HEK293 (cell line): ENCODE data around the gene DGKB.

Source experiments
- CTCF ChIA-PET: fragments of 350-600 bp; formaldehyde crosslinking; extraction: SDS; loops from one replicate; lab custom pipeline; 2021; ENCODE audit warnings: antibody characterized with exemption; lab: Yijun Ruan, JAX
- POLR2A ChIA-PET: fragments of 300-600 bp; formaldehyde crosslinking; extraction: SDS; loops from one replicate; lab custom pipeline; 2020; ENCODE audit warnings: antibody characterized with exemption, inconsistent platforms; lab: Yijun Ruan, JAX
- H3K27ac ChIP-seq: fragments of 200-500 bp; sonication (Bioruptor generic); 2 replicates; pipeline ENCODE4 v1.5.1; 2014; ENCODE audit warnings: low read depth, low read length, control low read depth, inconsistent platforms; ENCODE audit errors: extremely low read depth
- H3K36me3 ChIP-seq, 2 experiments: fragments of 200-500 bp in 1 of 2; sonication (Bioruptor generic) in 1 of 2; 1 replicate in 1 of 2; 2 replicates in 1 of 2; pipeline ENCODE4 v1.5.1; 2014 to 2017; ENCODE audit warnings: inconsistent platforms in 2 of 2, low read length in 2 of 2; ENCODE audit not compliant: control insufficient read depth in 2 of 2, insufficient read depth in 1 of 2
- H3K4me1 ChIP-seq: fragments of 200-500 bp; sonication (Bioruptor generic); 2 replicates; pipeline ENCODE4 v1.5.1; 2014; ENCODE audit warnings: mild to moderate bottlenecking, low read length, inconsistent platforms; ENCODE audit not compliant: control insufficient read depth, insufficient read depth
- H3K4me3 ChIP-seq: 2 replicates; pipeline ENCODE4 v1.5.1; 2011; ENCODE audit warnings: low read depth, mild to moderate bottlenecking, control low read depth, low read length, moderate library complexity
- H3K9me3 ChIP-seq: fragments of 200-500 bp; sonication (Bioruptor generic); 2 replicates; pipeline ENCODE4 v1.5.1; 2014; ENCODE audit warnings: low read depth, low read length, inconsistent platforms; ENCODE audit not compliant: control insufficient read depth, insufficient read depth
- BCL11B ChIP-seq: fragments of 450-650 bp; formaldehyde crosslinking; IDR thresholded peaks from 2 replicates; pipeline ENCODE4 v1.5.1; 2016; ENCODE audit warnings: low read depth, missing biosample characterization, missing genetic modification characterization
- EGR2 ChIP-seq: fragments of 450-650 bp; formaldehyde crosslinking; IDR thresholded peaks from 2 replicates; pipeline ENCODE4 v1.5.1; 2016; ENCODE audit warnings: low read depth, missing biosample characterization, missing genetic modification characterization
- GFI1B ChIP-seq: fragments of 450-650 bp; formaldehyde crosslinking; IDR thresholded peaks from 2 replicates; pipeline ENCODE4 v1.5.1; 2016; ENCODE audit warnings: missing biosample characterization, missing genetic modification characterization
- GLIS1 ChIP-seq: fragments of 450-650 bp; formaldehyde crosslinking; IDR thresholded peaks from 2 replicates; pipeline ENCODE4 v1.5.1; 2016; ENCODE audit warnings: missing biosample characterization, missing genetic modification characterization
- KLF10 ChIP-seq: fragments of 450-650 bp; IDR thresholded peaks from 2 replicates; pipeline ENCODE4 v1.5.1; 2018; ENCODE audit warnings: missing biosample characterization, mild to moderate bottlenecking, missing genetic modification characterization
- KLF17 ChIP-seq: fragments of 450-650 bp; formaldehyde crosslinking; IDR thresholded peaks from 2 replicates; pipeline ENCODE4 v1.5.1; 2016; ENCODE audit warnings: missing biosample characterization, missing genetic modification characterization
- RBAK ChIP-seq: fragments of 450-650 bp; formaldehyde crosslinking; IDR thresholded peaks from 2 replicates; pipeline ENCODE4 v1.5.1; 2016; ENCODE audit warnings: missing biosample characterization, missing genetic modification characterization
- SP2 ChIP-seq: fragments of 450-650 bp; formaldehyde crosslinking; IDR thresholded peaks from 2 replicates; pipeline ENCODE4 v1.5.1; 2016; ENCODE audit warnings: missing biosample characterization, missing genetic modification characterization
- ZBTB20 ChIP-seq: fragments of 450-650 bp; formaldehyde crosslinking; IDR thresholded peaks from 2 replicates; pipeline ENCODE4 v1.5.1; 2016; ENCODE audit warnings: missing biosample characterization, missing genetic modification characterization
- ZEB2 ChIP-seq: fragments of 450-650 bp; formaldehyde crosslinking; IDR thresholded peaks from 2 replicates; pipeline ENCODE4 v1.5.1; 2016; ENCODE audit warnings: missing biosample characterization, missing genetic modification characterization
- ZNF19 ChIP-seq: fragments of 450-650 bp; formaldehyde crosslinking; IDR thresholded peaks from 2 replicates; pipeline ENCODE4; 2016; ENCODE audit warnings: missing biosample characterization, missing genetic modification characterization, low read depth
- ZNF24 ChIP-seq: fragments of 450-650 bp; formaldehyde crosslinking; IDR thresholded peaks from 2 replicates; pipeline ENCODE4 v1.5.1; 2016; ENCODE audit warnings: missing biosample characterization, missing genetic modification characterization
- ZNF266 ChIP-seq: fragments of 450-650 bp; formaldehyde crosslinking; IDR thresholded peaks from 2 replicates; pipeline ENCODE4 v1.5.1; 2016; ENCODE audit warnings: missing biosample characterization, missing genetic modification characterization, low read depth
- ZNF280D ChIP-seq: fragments of 450-650 bp; formaldehyde crosslinking; IDR thresholded peaks from 2 replicates; pipeline ENCODE4 v1.5.1; 2016; ENCODE audit warnings: missing biosample characterization, missing genetic modification characterization
- ZNF292 ChIP-seq: fragments of 450-650 bp; formaldehyde crosslinking; IDR thresholded peaks from 2 replicates; pipeline ENCODE4 v1.5.1; 2016; ENCODE audit warnings: low read depth, missing biosample characterization, missing genetic modification characterization, borderline replicate concordance
- ZNF37A ChIP-seq: fragments of 450-650 bp; IDR thresholded peaks from 2 replicates; pipeline ENCODE4 v1.5.1; 2018; ENCODE audit warnings: missing biosample characterization, missing genetic modification characterization
- ZNF416 ChIP-seq: fragments of 450-650 bp; formaldehyde crosslinking; IDR thresholded peaks from 2 replicates; pipeline ENCODE4 v1.5.1; 2016; ENCODE audit warnings: missing biosample characterization, missing genetic modification characterization
- ZNF529 ChIP-seq: fragments of 450-650 bp; formaldehyde crosslinking; IDR thresholded peaks from 2 replicates; pipeline ENCODE4 v1.5.1; 2017; ENCODE audit warnings: missing genetic modification characterization, missing biosample characterization; ENCODE audit not compliant: insufficient replicate concordance
- ZNF621 ChIP-seq: fragments of 450-650 bp; formaldehyde crosslinking; IDR thresholded peaks from 2 replicates; pipeline ENCODE4 v1.5.1; 2017; ENCODE audit warnings: missing biosample characterization, missing genetic modification characterization
- ZNF626 ChIP-seq: fragments of 450-650 bp; sonication (Bioruptor Pico); formaldehyde crosslinking; IDR thresholded peaks from 2 replicates; pipeline ENCODE4 v1.5.1; 2018; ENCODE audit warnings: missing biosample characterization, missing genetic modification characterization, inconsistent platforms
- ZNF645 ChIP-seq: fragments of 450-650 bp; formaldehyde crosslinking; IDR thresholded peaks from 2 replicates; pipeline ENCODE4; 2016; ENCODE audit warnings: missing biosample characterization, missing genetic modification characterization
- ZNF654 ChIP-seq: fragments of 450-650 bp; formaldehyde crosslinking; IDR thresholded peaks from 2 replicates; pipeline ENCODE4 v1.5.1; 2016; ENCODE audit warnings: low read depth, missing biosample characterization, missing genetic modification characterization
- ZNF658 ChIP-seq: fragments of 450-650 bp; formaldehyde crosslinking; IDR thresholded peaks from 2 replicates; pipeline ENCODE4; 2016; ENCODE audit warnings: missing biosample characterization, missing genetic modification characterization
- ZNF660 ChIP-seq: fragments of 450-650 bp; IDR thresholded peaks from 2 replicates; pipeline ENCODE4 v1.5.1; 2018; ENCODE audit warnings: missing biosample characterization, mild to moderate bottlenecking, missing genetic modification characterization
- ZNF664 ChIP-seq: fragments of 450-650 bp; formaldehyde crosslinking; IDR thresholded peaks from 2 replicates; pipeline ENCODE4 v1.5.1; 2016; ENCODE audit warnings: missing biosample characterization, missing genetic modification characterization
- ZNF677 ChIP-seq: fragments of 450-650 bp; IDR thresholded peaks from 2 replicates; pipeline ENCODE4 v1.5.0; 2018; ENCODE audit warnings: missing biosample characterization, mild to moderate bottlenecking, missing genetic modification characterization, moderate library complexity
- ZNF777 ChIP-seq: fragments of 450-650 bp; formaldehyde crosslinking; IDR thresholded peaks from 2 replicates; pipeline ENCODE4 v1.5.1; 2017; ENCODE audit warnings: missing biosample characterization, missing genetic modification characterization, borderline replicate concordance
- ZNF837 ChIP-seq: fragments of 450-650 bp; formaldehyde crosslinking; IDR thresholded peaks from 2 replicates; pipeline ENCODE4 v1.5.1; 2016; ENCODE audit warnings: missing biosample characterization, missing genetic modification characterization
- ZSCAN4 ChIP-seq: fragments of 450-650 bp; formaldehyde crosslinking; IDR thresholded peaks from 2 replicates; pipeline ENCODE4 v1.5.1; 2017; ENCODE audit warnings: missing biosample characterization, missing genetic modification characterization
- TF ChIP-seq, protein P1 (sequence below): fragments of 450-650 bp; formaldehyde crosslinking; IDR thresholded peaks from 2 replicates; pipeline ENCODE4 v1.5.1; 2017; ENCODE audit warnings: missing biosample characterization, missing genetic modification characterization

DGKB gene

GRCh38 chr7:14685167-14685566 lies 217.4 kb downstream of the DGKB start:
- ChIA-PET POLR2A (no interaction called here), CTCF (interaction anchor here (0.6 kb wide), 1 partner anchor 1896 kb away, joined by 3 read pairs; no protein-coding TSS in a partner anchor)
- Histone ChIP-seq H3K4me3 (no peak overlapping the region), H3K9me3 (no peaks in the 10 kb centered on the region), H3K27ac (no peak overlapping the region), H3K4me1 (0 out of 2 replicates have a peak, but pooled peaks cover 4% of the 10 kb centered on the region), H3K36me3 (no peaks in the 10 kb centered on the region)
- TF ChIP-seq ZNF664 (tag by site-specific recombination) (no peak), ZNF626 (tag by site-specific recombination) (no peak), ZNF658 (tag by site-specific recombination) (no peak), ZNF266 (tag by site-specific recombination) (no peak), KLF10 (no peak), ZBTB20 (no peak), ZNF37A (no peak), RBAK (tag by site-specific recombination) (no peak), ZNF654 (tag by site-specific recombination) (no peak), ZNF529 (tag by site-specific recombination) (no peak), ZNF292 (tag by site-specific recombination) (no peak), ZEB2 (tag by site-specific recombination) (no peak), ZSCAN4 (tag by site-specific recombination) (no peak)
- TF ChIP-seq, protein P1, sequence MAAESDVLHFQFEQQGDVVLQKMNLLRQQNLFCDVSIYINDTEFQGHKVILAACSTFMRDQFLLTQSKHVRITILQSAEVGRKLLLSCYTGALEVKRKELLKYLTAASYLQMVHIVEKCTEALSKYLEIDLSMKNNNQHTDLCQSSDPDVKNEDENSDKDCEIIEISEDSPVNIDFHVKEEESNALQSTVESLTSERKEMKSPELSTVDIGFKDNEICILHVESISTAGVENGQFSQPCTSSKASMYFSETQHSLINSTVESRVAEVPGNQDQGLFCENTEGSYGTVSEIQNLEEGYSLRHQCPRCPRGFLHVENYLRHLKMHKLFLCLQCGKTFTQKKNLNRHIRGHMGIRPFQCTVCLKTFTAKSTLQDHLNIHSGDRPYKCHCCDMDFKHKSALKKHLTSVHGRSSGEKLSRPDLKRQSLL (tag by site-specific recombination): no peak

DNA sequence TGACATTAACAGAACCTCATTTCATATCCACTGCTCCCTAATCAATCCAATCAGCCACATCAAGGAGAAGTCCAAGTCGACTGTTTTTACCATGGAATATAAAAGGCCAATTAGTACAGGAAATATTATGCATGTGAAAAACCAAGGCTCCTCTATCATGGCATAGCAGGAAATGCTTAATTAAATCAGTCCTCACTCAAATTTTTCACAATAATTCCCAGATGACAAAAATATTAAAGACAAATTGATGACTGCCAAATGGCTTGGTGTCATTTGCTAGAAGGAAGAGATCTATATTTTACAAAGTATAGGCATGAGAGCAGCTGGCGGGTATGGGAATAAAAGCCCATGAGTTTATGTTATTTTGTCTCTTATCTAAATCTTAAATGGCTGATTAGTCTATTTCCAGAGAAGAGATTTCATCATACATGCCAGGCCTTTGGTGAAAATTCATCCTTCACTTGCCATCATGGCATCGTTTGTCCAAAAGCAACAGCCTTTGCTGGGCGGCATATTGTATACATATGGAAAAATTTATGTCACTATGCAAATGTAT lies 219.6 kb downstream of the DGKB start:
- ChIA-PET CTCF (interaction anchor here (0.7 kb wide), 1 partner anchor 1405 kb away, joined by 3 read pairs; no protein-coding TSS in a partner anchor), POLR2A (interaction anchor here (0.6 kb wide), 1 partner anchor 10 kb away, joined by 3 read pairs; no protein-coding TSS in a partner anchor)
- Histone ChIP-seq H3K27ac (no peak overlapping the region), H3K4me3 (no peak overlapping the region), H3K4me1 (0 out of 2 replicates have a peak, but pooled peaks cover 4% of the 10 kb centered on the region), H3K36me3 (no peaks in the 10 kb centered on the region), H3K9me3 (no peaks in the 10 kb centered on the region)
- TF ChIP-seq ZNF416 (no peak), ZNF660 (tag by site-specific recombination) (no peak), ZNF621 (tag by site-specific recombination) (no peak), ZNF677 (tag by site-specific recombination) (no peak), ZNF777 (tag by site-specific recombination) (no peak), ZNF19 (no peak), ZNF24 (tag by site-specific recombination) (no peak), KLF17 (no peak), ZNF645 (tag by site-specific recombination) (no peak), BCL11B (tag by site-specific recombination) (no peak), GFI1B (no peak), ZNF280D (tag by site-specific recombination) (no peak), EGR2 (no peak), SP2 (tag by site-specific recombination) (no peak), ZNF837 (tag by site-specific recombination) (no peak), GLIS1 (tag by site-specific recombination) (no peak)
